Measurements from ENCODE around the gene TRERF1. TPM values are rescaled to one million over a fixed set of nuclear protein-coding genes. Genes with fewer than 3 reads are reported as not detected.

Gene TRERF1
- total RNA-seq, 6 experiments from 2014 or later, result 10.5 to 16.4 (median 15.2) TPM

DNA sequence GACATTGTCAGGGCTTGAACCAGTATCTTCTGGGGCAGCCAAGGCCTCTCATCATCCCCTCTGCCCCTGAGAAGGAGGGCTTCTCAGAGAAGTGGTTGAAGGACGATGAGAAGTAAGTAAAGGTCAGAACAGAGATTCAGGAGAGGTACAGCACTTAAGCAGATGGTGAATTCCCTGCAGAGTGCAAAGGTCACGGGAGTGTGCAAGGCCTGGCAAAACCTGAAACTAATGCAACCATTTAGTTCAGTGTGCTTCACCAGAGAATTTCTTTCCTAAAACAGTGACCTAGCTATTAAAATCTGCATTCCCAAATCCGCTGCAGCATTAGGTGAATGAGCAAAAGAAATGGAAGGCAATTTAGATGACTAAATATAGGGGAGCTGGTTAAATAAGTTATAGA, 58.4 kb downstream of the TRERF1 start:
- peaks cover 7% of the 10 kb centered on the region for H3K36me3 Mint-ChIP-seq (ENCODE audit: low read depth)
- peaks cover 2% of the 10 kb centered on the region for H3K27me3 Mint-ChIP-seq (ENCODE audit: insufficient read depth)
- no peak overlapping the region for H3K4me3 Mint-ChIP-seq
- peaks cover 24% of the 10 kb centered on the region for H3K4me1 Mint-ChIP-seq (ENCODE audit: low read depth)
- no peak overlapping the region for H3K27ac Mint-ChIP-seq
- no peaks in the 10 kb centered on the region for H3K9me3 Mint-ChIP-seq
- TF ChIP-seq, protein P1, sequence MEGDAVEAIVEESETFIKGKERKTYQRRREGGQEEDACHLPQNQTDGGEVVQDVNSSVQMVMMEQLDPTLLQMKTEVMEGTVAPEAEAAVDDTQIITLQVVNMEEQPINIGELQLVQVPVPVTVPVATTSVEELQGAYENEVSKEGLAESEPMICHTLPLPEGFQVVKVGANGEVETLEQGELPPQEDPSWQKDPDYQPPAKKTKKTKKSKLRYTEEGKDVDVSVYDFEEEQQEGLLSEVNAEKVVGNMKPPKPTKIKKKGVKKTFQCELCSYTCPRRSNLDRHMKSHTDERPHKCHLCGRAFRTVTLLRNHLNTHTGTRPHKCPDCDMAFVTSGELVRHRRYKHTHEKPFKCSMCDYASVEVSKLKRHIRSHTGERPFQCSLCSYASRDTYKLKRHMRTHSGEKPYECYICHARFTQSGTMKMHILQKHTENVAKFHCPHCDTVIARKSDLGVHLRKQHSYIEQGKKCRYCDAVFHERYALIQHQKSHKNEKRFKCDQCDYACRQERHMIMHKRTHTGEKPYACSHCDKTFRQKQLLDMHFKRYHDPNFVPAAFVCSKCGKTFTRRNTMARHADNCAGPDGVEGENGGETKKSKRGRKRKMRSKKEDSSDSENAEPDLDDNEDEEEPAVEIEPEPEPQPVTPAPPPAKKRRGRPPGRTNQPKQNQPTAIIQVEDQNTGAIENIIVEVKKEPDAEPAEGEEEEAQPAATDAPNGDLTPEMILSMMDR (IDR thresholded peaks at IDR 0.05), result no peak
- DNase-seq, result no peak

DNA sequence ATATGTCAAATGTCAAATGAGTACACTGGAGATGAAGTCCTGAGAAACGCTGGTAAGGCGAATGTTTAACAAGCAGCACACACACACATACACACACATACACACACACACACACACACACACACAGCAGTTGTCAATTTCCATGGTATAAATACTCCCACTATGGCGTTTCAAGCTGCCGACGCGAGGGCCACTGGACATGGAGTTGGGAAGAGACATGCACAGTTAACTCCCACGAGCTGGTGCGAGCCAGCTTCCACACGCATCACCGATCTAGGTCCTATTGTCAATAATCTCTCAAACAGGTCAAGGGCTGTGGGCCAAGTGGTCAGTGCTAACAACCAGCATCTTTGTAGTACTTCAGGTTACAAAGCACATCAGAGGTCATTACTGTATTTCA, 58.9 kb downstream of the TRERF1 start:
- Mint-ChIP-seq H3K27ac (no peak overlapping the region), H3K36me3 (ENCODE audit: low read depth) (0 out of 2 replicates have a peak, but pooled peaks cover 6% of the 10 kb centered on the region), H3K27me3 (ENCODE audit: insufficient read depth) (peaks cover 2% of the 10 kb centered on the region), H3K4me1 (ENCODE audit: low read depth) (peaks cover 24% of the 10 kb centered on the region), H3K9me3 (no peaks in the 10 kb centered on the region), H3K4me3 (no peak overlapping the region)
- DNase-seq, result no peak
- TF ChIP-seq, protein P1 (IDR thresholded peaks at IDR 0.05), result no peak

DNA sequence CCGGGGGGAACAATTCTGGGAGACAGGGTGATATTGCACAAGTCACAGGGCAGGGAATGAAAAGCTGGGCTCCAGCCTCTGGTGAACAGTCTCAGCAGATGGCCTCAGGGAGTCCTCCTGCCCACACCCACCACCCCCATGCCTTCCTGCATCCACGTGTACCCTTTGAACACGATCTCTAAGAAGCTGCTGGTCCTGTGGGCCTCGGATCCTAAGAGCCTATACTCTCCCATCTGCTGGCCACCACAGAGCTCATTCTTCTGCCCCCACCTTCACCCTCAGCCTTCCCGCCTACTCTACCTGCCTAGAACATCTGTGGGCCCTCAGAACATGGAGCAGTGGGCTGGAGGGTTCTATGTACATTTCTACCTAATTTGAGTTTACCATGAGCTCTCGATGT, 60.3 kb downstream of the TRERF1 start:
- peaks cover 16% of the 10 kb centered on the region for H3K4me1 Mint-ChIP-seq (ENCODE audit: low read depth)
- no peaks in the 10 kb centered on the region for H3K9me3 Mint-ChIP-seq
- no peak overlapping the region for H3K4me3 Mint-ChIP-seq
- TF ChIP-seq, protein P1 (IDR thresholded peaks at IDR 0.05), result no peak
- H3K27me3 Mint-ChIP-seq (ENCODE audit: insufficient read depth), result peaks cover 2% of the 10 kb centered on the region
- no peak overlapping the region for H3K27ac Mint-ChIP-seq
- H3K36me3 Mint-ChIP-seq (ENCODE audit: low read depth), result no peaks in the 10 kb centered on the region
- no peak for DNase-seq

DNA sequence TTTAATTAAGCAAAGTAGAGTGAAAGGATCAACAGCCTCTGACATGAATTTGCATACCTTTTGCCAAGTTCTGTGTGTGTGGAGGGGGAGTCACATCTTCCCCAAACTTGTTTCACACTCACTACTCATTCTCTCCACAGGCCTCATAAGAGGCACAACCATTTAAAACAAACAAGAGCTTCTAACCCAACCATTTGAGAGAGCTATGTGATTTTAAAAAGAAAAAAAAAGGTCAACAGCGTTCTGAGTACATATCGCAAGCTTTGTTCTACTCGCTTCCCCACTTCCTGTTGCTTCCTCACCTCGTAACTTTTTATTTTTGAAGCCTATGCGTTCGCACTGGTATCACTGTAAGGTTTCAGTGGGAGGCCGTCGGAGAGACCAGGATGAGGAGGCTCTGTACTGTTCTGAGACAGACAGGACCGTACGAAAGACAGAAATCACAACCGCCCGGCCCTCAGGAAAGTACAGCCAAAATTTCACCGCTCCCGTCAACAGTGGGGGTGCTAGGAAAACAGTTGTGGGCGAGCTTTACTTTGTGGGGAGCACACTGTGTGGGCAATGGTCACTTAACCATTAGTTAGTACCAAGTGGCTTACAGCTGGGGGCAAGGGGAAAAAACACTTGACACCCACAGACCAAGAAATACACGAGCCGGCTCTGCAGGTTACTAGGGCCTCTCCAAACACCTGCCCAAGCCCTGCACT, 61.3 kb downstream of the TRERF1 start:
- no peak for DNase-seq
- Mint-ChIP-seq H3K4me3 (no peak overlapping the region), H3K27me3 (ENCODE audit: insufficient read depth) (peaks cover 3% of the 10 kb centered on the region), H3K9me3 (no peaks in the 10 kb centered on the region), H3K27ac (no peak overlapping the region), H3K36me3 (ENCODE audit: low read depth) (no peaks in the 10 kb centered on the region), H3K4me1 (ENCODE audit: low read depth) (peaks cover 16% of the 10 kb centered on the region)
- TF ChIP-seq, protein P1 (IDR thresholded peaks at IDR 0.05), result no peak

DNA sequence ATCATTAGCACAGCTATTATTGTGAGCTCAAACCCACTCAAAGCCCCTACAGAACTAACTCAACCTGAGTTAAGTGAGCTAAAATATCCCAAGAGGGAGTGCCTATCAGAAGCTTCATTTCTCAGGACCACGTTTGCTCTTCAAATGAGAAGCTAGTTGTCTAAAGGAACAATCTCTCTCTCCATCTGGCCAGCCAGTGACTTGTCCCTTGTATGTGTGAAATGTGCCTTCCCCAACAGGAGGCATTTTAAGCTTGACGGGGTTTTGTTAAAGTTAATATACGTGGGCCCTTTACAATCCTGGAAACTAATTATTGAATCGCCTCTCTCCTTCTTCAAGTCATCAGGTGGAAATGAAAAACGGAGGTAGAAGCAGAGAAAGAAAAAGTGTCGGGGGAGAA, 62.0 kb downstream of the TRERF1 start:
- Mint-ChIP-seq H3K36me3 (ENCODE audit: low read depth) (no peaks in the 10 kb centered on the region), H3K27me3 (ENCODE audit: insufficient read depth) (peaks cover 3% of the 10 kb centered on the region), H3K4me3 (no peak overlapping the region), H3K9me3 (no peaks in the 10 kb centered on the region), H3K27ac (no peak overlapping the region), H3K4me1 (ENCODE audit: low read depth) (peaks cover 13% of the 10 kb centered on the region)
- DNase-seq, result no peak
- TF ChIP-seq, protein P1 (IDR thresholded peaks at IDR 0.05), result no peak

Data from HFFc6 (cell line).